HG03558 (cell line): ENCODE measurements around the gene NECTIN1.

Experiments
- ATAC-seq: cut with Tn5 transposase; IDR thresholded peaks from one replicate; pipeline ENCODE4 v1.9.1; 2021; ENCODE audit warnings: moderate number of reproducible peaks; ENCODE audit not compliant: unreplicated experiment; ENCODE audit errors: extremely low read depth

Gene NECTIN1

GRCh38 chr11:119734788-119735187 is 5.8 kb upstream of the NECTIN1 start:
- no peak for ATAC-seq

- no peak for ATAC-seq
Observed at GRCh38 chr11:119730789-119731386, 1.9 kb upstream of the NECTIN1 start.

- no peak for ATAC-seq
Observed at GRCh38 chr11:119729951-119730613, 1.1 kb upstream of the NECTIN1 start.

- ATAC-seq, result no peak
Observed at GRCh38 chr11:119729581-119729927, 554 bp upstream of the NECTIN1 start.

- ATAC-seq, result no peak
Observed at GRCh38 chr11:119728211-119728626, 781 bp downstream of the NECTIN1 start.

GRCh38 chr11:119727523-119728151 is 1.4 kb downstream of the NECTIN1 start:
- no peak for ATAC-seq

- ATAC-seq, result no peak
Observed at GRCh38 chr11:119726585-119727522, 2.1 kb downstream of the NECTIN1 start.

- no peak for ATAC-seq
Observed at GRCh38 chr11:119726150-119726553, 2.8 kb downstream of the NECTIN1 start.

- ATAC-seq, result no peak
Observed at GRCh38 chr11:119724956-119725355, 4.0 kb downstream of the NECTIN1 start.

GRCh38 chr11:119723952-119724325 is 5.1 kb downstream of the NECTIN1 start:
- ATAC-seq, result no peak

GRCh38 chr11:119723243-119723951 is 5.6 kb downstream of the NECTIN1 start:
- no peak for ATAC-seq

GRCh38 chr11:119722281-119722794 is 6.7 kb downstream of the NECTIN1 start:
- no peak for ATAC-seq

- no peak for ATAC-seq
Observed at GRCh38 chr11:119721129-119722120, 7.6 kb downstream of the NECTIN1 start.

GRCh38 chr11:119720311-119720913 is 8.6 kb downstream of the NECTIN1 start:
- no peak for ATAC-seq

- ATAC-seq, result no peak
Observed at GRCh38 chr11:119717839-119718534, 11.0 kb downstream of the NECTIN1 start.

- ATAC-seq, result no peak
Observed at GRCh38 chr11:119716582-119717498, 12.2 kb downstream of the NECTIN1 start.

- no peak for ATAC-seq
Observed at GRCh38 chr11:119714590-119714989, 14.4 kb downstream of the NECTIN1 start.
